Adipocyte (in vitro differentiated cells): ENCODE data around the gene HBA2.
A peak's percentile ranks its signal among the peaks of the same experiment; 100 is the strongest.
"Not testable (repeated sequence)": the region's sequence is repeated elsewhere in the genome, so short reads cannot be mapped to it uniquely, and the experiment has no call there.

Experiments
- DNase-seq: peaks from one replicate; pipeline ENCODE4 v3.0.0-alpha.2; 2015; ENCODE audit warnings: low read depth
- H3K27me3 ChIP-seq: replicated peaks from 2 replicates; pipeline ENCODE4 v1.7.0; 2013; ENCODE audit warnings: mild to moderate bottlenecking, low read length, moderate library complexity; ENCODE audit not compliant: control insufficient read depth, insufficient read depth
- H3K36me3 ChIP-seq: 2 replicates; pipeline ENCODE4 v1.7.0; 2013; ENCODE audit warnings: low read length, mild to moderate bottlenecking, moderate library complexity; ENCODE audit not compliant: control insufficient read depth, insufficient read depth, severe bottlenecking
- H3K4me1 ChIP-seq: 2 replicates; pipeline ENCODE4 v1.7.0; 2013; ENCODE audit warnings: mild to moderate bottlenecking, low read length, moderate library complexity; ENCODE audit not compliant: control insufficient read depth, insufficient read depth
- H3K4me3 ChIP-seq: 2 replicates; pipeline ENCODE4 v1.7.0; 2013; ENCODE audit warnings: mild to moderate bottlenecking, low read length, moderate library complexity
- H3K9ac ChIP-seq: 2 replicates; pipeline ENCODE4 v1.7.0; 2013; ENCODE audit warnings: mild to moderate bottlenecking, low read length, moderate library complexity
- H3K9me3 ChIP-seq: 2 replicates; pipeline ENCODE4 v1.7.0; 2013; ENCODE audit warnings: mild to moderate bottlenecking, low read length, moderate library complexity; ENCODE audit not compliant: control insufficient read depth

The HBA2 gene

GRCh38 chr16:172374-172941 is at the start of gene HBA2:
HBA2 (plus strand) TSS chr16:172876; CDS start chr16:172913, 37 bp downstream.
- H3K9ac ChIP-seq, DNase-seq, H3K4me3 ChIP-seq, H3K36me3 ChIP-seq, H3K4me1 ChIP-seq, H3K9me3 ChIP-seq: not testable (repeated sequence)
- H3K27me3 ChIP-seq = peaks cover 33% of the 10 kb centered on the region

- H3K4me3 ChIP-seq, H3K36me3 ChIP-seq, H3K4me1 ChIP-seq, H3K27me3 ChIP-seq, H3K9ac ChIP-seq, DNase-seq, H3K9me3 ChIP-seq: not testable (repeated sequence)
These were observed 48.9 kb upstream of the HBA2 start for GRCh38 chr16:123558-124350.

- no peaks in the 10 kb centered on the region for H3K27me3 ChIP-seq
- H3K4me3 ChIP-seq = no peak overlapping the region
- no peaks in the 10 kb centered on the region for H3K4me1 ChIP-seq
- H3K9ac ChIP-seq = no peak overlapping the region
- H3K36me3 ChIP-seq = peaks cover 10% of the 10 kb centered on the region
- H3K9me3 ChIP-seq = no peaks in the 10 kb centered on the region
- no peak for DNase-seq
These were observed 47.7 kb upstream of the HBA2 start for GRCh38 chr16:125011-125410.

- no peak for DNase-seq
- no peaks in the 10 kb centered on the region for H3K9me3 ChIP-seq
- peaks cover 10% of the 10 kb centered on the region for H3K36me3 ChIP-seq
- H3K4me1 ChIP-seq = peaks cover 10% of the 10 kb centered on the region
- no peak overlapping the region for H3K4me3 ChIP-seq
- no peaks in the 10 kb centered on the region for H3K27me3 ChIP-seq
- H3K9ac ChIP-seq = no peak overlapping the region
These were observed 43.6 kb upstream of the HBA2 start for GRCh38 chr16:129075-129474.

- Histone ChIP-seq H3K4me1 (peaks cover 10% of the 10 kb centered on the region), H3K36me3 (no peaks in the 10 kb centered on the region), H3K9ac (no peak overlapping the region), H3K4me3 (no peak overlapping the region), H3K9me3 (no peaks in the 10 kb centered on the region), H3K27me3 (no peaks in the 10 kb centered on the region)
- DNase-seq = no peak
These were observed 42.0 kb upstream of the HBA2 start for GRCh38 chr16:130533-131173.

- Histone ChIP-seq H3K9ac (no peak overlapping the region), H3K27me3 (no peaks in the 10 kb centered on the region), H3K36me3 (no peaks in the 10 kb centered on the region), H3K4me1 (peaks cover 11% of the 10 kb centered on the region), H3K9me3 (no peaks in the 10 kb centered on the region), H3K4me3 (no peak overlapping the region)
- no peak for DNase-seq
These were observed 40.6 kb upstream of the HBA2 start for GRCh38 chr16:132120-132519.

- Histone ChIP-seq H3K36me3 (no peaks in the 10 kb centered on the region), H3K27me3 (no peaks in the 10 kb centered on the region), H3K4me1 (peaks cover 15% of the 10 kb centered on the region), H3K4me3 (no peak overlapping the region), H3K9ac (no peak overlapping the region), H3K9me3 (no peaks in the 10 kb centered on the region)
- no peak for DNase-seq
These were observed 39.0 kb upstream of the HBA2 start for GRCh38 chr16:133716-134115.

GRCh38 chr16:138049-138417 is 34.6 kb upstream of the HBA2 start:
- Histone ChIP-seq H3K36me3 (no peaks in the 10 kb centered on the region), H3K9ac (peak overlapping the region; percentile 93), H3K9me3 (no peaks in the 10 kb centered on the region), H3K27me3 (no peaks in the 10 kb centered on the region), H3K4me3 (peak overlapping the region; percentile 88), H3K4me1 (peaks cover 15% of the 10 kb centered on the region)
- DNase-seq = peak; percentile 60

- Histone ChIP-seq H3K9me3 (no peaks in the 10 kb centered on the region), H3K36me3 (no peaks in the 10 kb centered on the region), H3K4me1 (peaks cover 5% of the 10 kb centered on the region), H3K9ac (no peak overlapping the region), H3K4me3 (no peak overlapping the region), H3K27me3 (no peaks in the 10 kb centered on the region)
- no peak for DNase-seq
These were observed 32.4 kb upstream of the HBA2 start for GRCh38 chr16:140175-140857.

GRCh38 chr16:142405-142967 is 30.2 kb upstream of the HBA2 start:
- Histone ChIP-seq H3K27me3 (no peaks in the 10 kb centered on the region), H3K4me1 (peaks cover under 1% of the 10 kb centered on the region), H3K9me3 (no peaks in the 10 kb centered on the region), H3K4me3 (no peak overlapping the region), H3K9ac (no peak overlapping the region), H3K36me3 (no peaks in the 10 kb centered on the region)
- no peak for DNase-seq

- H3K27me3 ChIP-seq = peaks cover 3% of the 10 kb centered on the region
- H3K9ac ChIP-seq = no peak overlapping the region
- DNase-seq = no peak
- H3K4me1 ChIP-seq = no peaks in the 10 kb centered on the region
- no peak overlapping the region for H3K4me3 ChIP-seq
- no peaks in the 10 kb centered on the region for H3K9me3 ChIP-seq
- H3K36me3 ChIP-seq = no peaks in the 10 kb centered on the region
These were observed 29.6 kb upstream of the HBA2 start for GRCh38 chr16:143047-143446.
